IPS DF 4.7 (cell line): ENCODE data around the gene DOCK1.
A peak's percentile ranks its signal among the peaks of the same experiment; 100 is the strongest.

ENCODE experiments used
- DNase-seq: peaks from one replicate; pipeline ENCODE4 v3.0.0-alpha.2; 2013; ENCODE audit warnings: low spot score; ENCODE audit errors: extremely low read depth

Gene DOCK1

GRCh38 chr10:127081851-127082345 is 176.7 kb downstream of the DOCK1 start:
- DNase-seq, result no peak

GRCh38 chr10:127082651-127083050 is 177.4 kb downstream of the DOCK1 start:
- no peak for DNase-seq

- DNase-seq, result no peak
Observed at GRCh38 chr10:127085957-127086356, 180.7 kb downstream of the DOCK1 start.

- DNase-seq, result no peak
Observed at GRCh38 chr10:127088908-127089307, 183.7 kb downstream of the DOCK1 start.

GRCh38 chr10:127089446-127089845 is 184.2 kb downstream of the DOCK1 start:
- DNase-seq, result no peak

GRCh38 chr10:127090138-127090537 is 184.9 kb downstream of the DOCK1 start:
- no peak for DNase-seq

- DNase-seq, result no peak
Observed at GRCh38 chr10:127091354-127091753, 186.1 kb downstream of the DOCK1 start.

- no peak for DNase-seq
Observed at GRCh38 chr10:127092916-127093315, 187.7 kb downstream of the DOCK1 start.

GRCh38 chr10:127094984-127095383 is 189.8 kb downstream of the DOCK1 start:
- no peak for DNase-seq

- no peak for DNase-seq
Observed at GRCh38 chr10:127100983-127101615, 195.9 kb downstream of the DOCK1 start.

- DNase-seq, result no peak
Observed at GRCh38 chr10:127102176-127102575, 196.9 kb downstream of the DOCK1 start.

- no peak for DNase-seq
Observed at GRCh38 chr10:127115100-127115499, 209.9 kb downstream of the DOCK1 start.

GRCh38 chr10:127117125-127117524 is 211.9 kb downstream of the DOCK1 start:
- peak; percentile 9 for DNase-seq

- DNase-seq, result no peak
Observed at GRCh38 chr10:127118034-127118433, 212.8 kb downstream of the DOCK1 start.

GRCh38 chr10:127119936-127120335 is 214.7 kb downstream of the DOCK1 start:
- no peak for DNase-seq

GRCh38 chr10:127122831-127123230 is 217.6 kb downstream of the DOCK1 start:
- DNase-seq, result no peak

- DNase-seq, result no peak
Observed at GRCh38 chr10:127123626-127124025, 218.4 kb downstream of the DOCK1 start.

GRCh38 chr10:127125331-127125730 is 220.1 kb downstream of the DOCK1 start:
- DNase-seq, result no peak

- DNase-seq, result no peak
Observed at GRCh38 chr10:127127822-127128221, 222.6 kb downstream of the DOCK1 start.

GRCh38 chr10:127129104-127129503 is 223.9 kb downstream of the DOCK1 start:
- no peak for DNase-seq

GRCh38 chr10:127132451-127132850 is 227.2 kb downstream of the DOCK1 start:
- no peak for DNase-seq

- DNase-seq, result no peak
Observed at GRCh38 chr10:127133225-127133624, 228.0 kb downstream of the DOCK1 start.

GRCh38 chr10:127133672-127134500 is 228.7 kb downstream of the DOCK1 start:
- DNase-seq, result no peak
